Measurements from ENCODE around the gene PDS5A. TPM values are rescaled to one million over a fixed set of nuclear protein-coding genes. Genes with fewer than 3 reads are reported as not detected.
"Not testable (repeated sequence)": the region's sequence is repeated elsewhere in the genome, so short reads cannot be mapped to it uniquely, and the experiment has no call there.

PDS5A gene
- polyA plus RNA-seq, 4 donors, result 62.5 to 74.2 (median 70.6) TPM

DNA sequence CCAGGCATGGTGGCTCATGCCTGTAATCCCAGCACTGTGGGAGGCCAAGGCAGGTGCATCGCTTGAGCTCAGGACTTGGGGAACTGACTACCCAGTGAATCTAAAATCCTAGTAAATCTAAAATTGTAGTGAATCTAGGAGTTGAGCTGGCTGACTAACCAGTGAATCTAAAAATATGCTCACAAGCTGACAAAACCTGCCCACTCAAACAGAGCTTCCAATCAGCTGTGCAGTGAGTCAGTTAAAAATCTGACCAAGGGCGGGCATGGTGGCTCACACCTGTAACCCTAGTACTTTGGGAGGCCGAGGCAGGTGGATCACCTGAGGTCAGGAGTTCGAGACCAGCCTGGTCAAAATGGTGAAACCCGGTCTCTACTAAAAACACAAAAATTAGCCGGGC, 72.7 kb downstream of the PDS5A start:
- not testable (repeated sequence) for DNase-seq (ENCODE audit: low read depth in 4 of 4, low spot score in 3 of 4)

DNA sequence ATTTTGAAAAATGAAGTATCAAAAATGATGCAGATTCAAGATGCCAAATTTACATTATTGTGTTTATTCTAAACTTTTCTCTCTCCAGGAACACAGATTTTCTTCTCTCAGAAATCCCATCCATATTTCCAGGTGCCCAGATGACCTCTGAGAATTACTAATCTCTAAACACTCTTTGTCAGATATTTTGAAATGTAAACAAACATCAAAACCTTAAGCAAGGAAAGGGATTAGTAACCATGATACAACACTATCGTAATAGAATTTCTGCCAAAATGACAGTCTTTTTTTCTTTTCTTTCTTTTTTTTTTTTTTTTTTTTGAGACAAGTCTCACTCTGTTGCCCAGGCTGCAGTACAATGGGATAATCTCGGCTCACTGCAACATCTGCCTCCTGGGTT, 76.7 kb downstream of the PDS5A start:
- DNase-seq (ENCODE audit: low read depth in 4 of 4, low spot score in 3 of 4), result no peak

DNA sequence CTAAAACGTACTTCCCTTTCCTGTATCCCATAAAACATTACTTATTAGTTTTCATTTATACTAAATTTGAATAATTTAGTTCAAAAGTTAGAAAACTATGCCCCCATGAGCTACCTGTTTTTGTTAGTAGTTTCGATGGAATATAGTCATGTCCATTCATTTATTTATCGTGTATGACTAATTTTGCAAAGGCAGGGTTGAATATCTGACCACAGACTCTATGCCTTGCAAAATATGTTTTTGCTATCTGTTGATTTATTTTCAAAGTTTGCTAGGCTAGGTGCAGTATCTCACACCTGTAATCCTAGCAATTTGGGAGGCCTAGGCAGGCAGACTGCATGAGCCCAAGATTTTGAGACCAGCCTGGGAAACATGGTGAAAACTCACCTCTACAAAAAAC, 78.4 kb downstream of the PDS5A start:
- no peak for DNase-seq (ENCODE audit: low read depth in 4 of 4, low spot score in 3 of 4)

DNA sequence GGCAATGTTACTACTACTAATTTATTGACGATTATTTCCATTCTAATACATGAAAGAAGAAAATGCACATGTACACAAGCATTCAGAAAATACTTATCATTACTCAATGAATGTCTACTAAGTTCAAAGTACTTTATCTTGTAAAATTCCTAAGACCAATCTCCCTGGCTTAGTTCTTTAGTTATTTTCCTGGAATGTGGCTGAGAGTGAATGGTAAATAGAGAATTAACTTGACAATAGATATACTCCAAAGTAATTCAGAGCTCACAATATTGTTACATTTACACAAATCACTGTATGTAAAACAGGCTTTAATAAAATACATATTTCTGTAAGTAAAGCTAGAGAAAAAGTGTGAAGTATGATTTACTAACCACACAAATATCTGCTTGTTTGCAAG, 79.7 kb downstream of the PDS5A start:
- no peak for DNase-seq (ENCODE audit: low read depth in 4 of 4, low spot score in 3 of 4)

DNA sequence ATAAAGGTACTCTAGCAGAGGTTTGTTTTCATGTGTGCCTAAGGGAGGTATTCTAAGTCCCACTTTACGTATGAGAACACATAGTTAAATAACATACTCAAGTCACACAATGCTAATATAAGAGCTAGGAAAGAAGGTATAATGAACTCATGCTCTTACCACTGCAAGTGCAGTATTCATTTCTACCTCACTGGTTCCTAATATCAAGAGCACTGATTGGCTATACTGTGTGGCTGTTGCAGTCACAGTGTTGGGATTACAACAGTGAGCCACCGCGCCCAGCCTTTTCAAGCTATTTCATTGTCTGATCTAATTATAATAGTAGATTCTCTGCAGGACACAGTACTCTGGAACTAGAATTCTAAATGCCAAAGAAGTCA, 84.0 kb downstream of the PDS5A start:
- no peak for DNase-seq (ENCODE audit: low read depth in 4 of 4, low spot score in 3 of 4)

DNA sequence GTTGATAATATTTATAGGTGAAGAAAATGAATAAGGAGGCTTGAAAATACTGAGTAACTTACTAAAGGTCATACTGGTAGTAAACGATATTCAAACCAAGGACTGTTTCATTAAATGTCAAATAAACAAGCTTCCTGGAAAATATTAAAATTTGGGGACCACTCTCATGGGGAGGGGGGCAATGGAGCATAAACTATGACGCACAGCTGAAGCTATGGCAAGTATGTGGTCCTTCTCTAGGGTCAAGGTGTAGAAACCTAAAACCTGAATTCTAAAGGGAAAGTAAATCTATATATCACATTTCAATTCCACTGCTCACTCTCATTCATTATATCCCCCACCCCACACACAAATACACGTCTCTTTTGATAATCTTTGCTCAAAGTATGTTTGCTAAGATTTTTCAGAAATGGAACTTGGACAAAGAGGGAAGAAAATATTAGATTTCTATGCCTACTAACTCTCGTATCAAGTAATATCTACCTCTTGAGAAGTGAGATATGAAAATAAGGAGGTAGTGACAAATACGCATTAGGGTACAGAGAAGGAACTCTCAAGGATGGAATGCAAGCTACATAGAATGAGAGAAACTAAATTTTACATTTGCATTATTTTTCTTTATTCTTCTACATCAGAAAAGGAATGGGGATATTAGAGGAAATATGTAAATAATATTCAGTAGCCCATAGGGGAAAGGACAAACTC, 84.6 kb downstream of the PDS5A start:
- no peak for DNase-seq (ENCODE audit: low read depth in 4 of 4, low spot score in 3 of 4)

DNA sequence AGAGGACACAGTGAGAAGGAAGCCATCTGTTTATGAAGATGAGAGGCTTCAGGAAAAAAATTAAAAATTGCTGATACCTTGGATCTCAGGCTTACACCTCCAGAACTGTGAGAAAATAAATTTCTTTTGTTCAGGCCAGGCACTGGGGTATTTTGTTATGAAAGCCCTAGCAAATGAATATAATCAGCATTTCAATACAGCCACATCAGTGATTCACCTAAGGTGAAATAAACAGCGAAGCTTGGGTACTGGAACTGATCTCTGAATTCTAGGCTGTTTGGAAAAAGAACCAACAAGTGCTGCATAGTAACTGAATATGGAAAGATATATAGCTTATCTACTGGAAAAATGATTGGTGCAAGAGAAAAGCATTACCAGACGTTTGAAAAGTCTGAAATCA, 88.5 kb downstream of the PDS5A start:
- DNase-seq (ENCODE audit: low read depth in 4 of 4, low spot score in 3 of 4), result no peak

DNA sequence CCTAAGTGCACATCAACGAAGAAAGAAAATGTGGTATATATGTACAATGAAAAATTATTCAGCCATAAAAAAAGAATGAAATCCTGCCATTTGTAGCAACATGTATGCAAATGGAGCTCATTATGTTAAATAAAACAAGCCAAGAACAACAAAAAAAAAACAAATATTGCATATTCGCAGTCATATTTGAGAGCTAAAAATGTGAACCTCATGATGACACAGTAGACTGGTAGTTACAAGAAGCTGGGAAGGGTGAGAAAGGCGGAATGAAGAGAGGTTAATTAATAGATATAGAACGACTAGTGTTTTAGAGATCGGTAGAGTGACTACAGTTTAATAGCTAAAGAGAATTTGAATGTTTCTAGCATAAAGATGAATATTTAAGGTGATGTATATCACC, 89.2 kb downstream of the PDS5A start:
- DNase-seq (ENCODE audit: low read depth in 4 of 4, low spot score in 3 of 4), result no peak

DNA sequence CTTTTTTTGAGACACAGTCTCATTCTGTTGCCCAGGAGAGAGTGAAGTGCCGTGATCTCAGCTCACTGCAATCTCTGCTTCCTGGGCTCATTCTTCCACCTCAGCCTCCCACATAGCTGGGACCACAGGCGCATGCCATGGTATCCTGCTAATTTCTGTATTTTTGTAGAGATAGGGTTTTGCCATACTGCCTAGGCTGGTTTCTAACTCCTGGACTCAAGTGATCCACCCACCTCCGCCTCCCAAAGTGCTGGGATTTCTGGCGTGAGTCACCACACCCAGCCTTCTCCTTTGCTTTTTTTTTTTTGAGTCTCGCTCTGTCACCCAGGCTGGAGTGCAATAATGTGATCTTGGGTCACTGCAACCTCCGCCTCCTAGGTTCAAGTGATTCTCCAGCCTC, 94.1 kb downstream of the PDS5A start:
- no peak for DNase-seq (ENCODE audit: low read depth in 4 of 4, low spot score in 3 of 4)

DNA sequence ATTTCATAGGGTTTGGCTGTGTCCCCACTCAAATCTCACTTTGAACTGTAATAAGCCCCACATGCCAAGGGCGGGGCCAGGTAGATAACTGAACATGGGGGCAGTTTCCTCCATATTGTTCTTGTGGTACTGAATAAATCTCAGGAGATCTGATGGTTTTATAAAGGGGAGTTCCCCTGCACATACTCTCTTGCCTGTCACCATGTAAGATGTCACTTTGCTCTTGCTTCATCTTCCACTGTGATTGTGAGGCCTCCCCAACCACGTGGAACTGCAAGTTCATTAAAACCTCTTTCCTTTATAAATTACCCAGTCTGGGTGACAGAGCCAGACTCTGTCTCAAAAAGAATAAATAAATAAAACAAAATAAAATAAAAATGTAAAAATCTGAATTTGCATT, 95.9 kb downstream of the PDS5A start:
- DNase-seq (ENCODE audit: low read depth in 4 of 4, low spot score in 3 of 4), result no peak

DNA sequence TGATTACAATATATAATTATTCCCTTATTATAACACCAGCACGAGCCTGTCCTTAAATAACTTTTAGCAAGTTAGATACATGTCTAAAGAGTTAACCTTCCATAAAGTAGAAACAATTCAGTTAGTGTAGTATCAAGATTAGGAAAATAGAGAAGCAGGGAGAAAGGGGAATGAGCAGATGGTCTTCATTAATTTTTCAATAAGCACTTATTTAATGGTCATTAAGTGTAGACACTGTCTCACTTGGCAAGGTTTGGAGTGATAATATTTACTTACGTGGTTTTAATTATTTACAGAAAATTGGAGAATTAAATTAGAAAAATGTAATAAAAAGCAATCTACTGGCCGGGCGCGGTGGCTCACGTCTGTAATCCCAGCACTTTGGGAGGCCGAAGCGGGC, 99.7 kb downstream of the PDS5A start:
- DNase-seq (ENCODE audit: low read depth in 4 of 4, low spot score in 3 of 4), result no peak

DNA sequence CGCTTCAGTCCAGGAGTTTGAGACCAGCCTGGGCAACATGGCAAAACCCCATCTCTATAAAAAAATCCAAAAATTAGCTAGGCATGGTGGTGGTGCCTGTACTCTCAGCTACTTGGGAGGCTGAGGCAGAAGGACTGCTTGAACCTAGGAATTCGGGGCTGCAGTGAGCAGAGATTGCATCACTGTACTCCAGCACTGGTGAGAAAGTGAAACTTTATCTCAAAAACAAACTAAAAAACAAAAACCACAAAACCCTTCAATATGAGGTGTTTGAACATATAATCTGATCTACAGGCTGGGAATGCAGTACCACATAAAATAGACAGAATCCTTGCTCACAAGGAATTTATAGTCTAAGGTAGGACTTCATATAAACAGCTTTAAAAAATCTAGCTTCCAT, 103.9 kb downstream of the PDS5A start:
- DNase-seq (ENCODE audit: low read depth in 4 of 4, low spot score in 3 of 4), result no peak

DNA sequence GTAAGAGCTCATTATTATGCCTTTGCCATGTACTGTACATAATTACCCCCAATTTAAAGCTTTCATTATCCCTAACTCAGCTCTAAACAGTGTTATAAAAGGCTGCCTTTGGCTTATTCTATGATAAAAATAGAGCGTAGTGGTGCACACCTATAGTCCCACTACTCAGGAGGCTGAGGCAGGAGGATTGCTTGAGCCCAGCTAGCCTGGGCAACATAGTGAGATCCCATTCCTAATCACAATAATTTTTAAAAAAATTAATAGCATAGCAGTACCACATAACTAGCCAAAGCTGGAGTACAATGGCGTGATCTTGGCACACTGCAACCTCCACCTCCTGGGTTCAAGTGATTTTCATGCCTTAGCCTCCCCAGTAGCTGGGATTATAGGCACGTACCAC, 112.4 kb downstream of the PDS5A start:
- DNase-seq (ENCODE audit: low read depth in 4 of 4, low spot score in 3 of 4), result no peak

DNA sequence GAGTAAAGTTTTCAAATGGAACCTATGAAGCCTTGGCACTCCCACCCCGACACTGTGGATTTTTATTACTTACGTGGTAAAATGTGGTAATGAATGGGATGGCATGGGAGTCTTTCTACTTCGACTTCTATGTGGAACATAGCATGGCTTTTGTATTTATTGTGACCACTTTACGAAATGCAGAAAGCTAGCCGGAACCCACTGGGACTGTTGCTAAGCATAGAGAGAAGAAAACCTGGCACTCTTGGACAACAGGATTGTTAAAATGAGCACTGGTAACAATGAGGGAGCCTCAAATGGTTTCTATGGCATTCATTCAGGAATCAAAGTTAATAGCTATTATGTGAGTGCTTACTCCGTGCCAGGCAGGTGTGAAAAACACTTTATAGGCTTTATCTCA, 113.3 kb downstream of the PDS5A start:
- DNase-seq (ENCODE audit: low read depth in 4 of 4, low spot score in 3 of 4), result no peak

DNA sequence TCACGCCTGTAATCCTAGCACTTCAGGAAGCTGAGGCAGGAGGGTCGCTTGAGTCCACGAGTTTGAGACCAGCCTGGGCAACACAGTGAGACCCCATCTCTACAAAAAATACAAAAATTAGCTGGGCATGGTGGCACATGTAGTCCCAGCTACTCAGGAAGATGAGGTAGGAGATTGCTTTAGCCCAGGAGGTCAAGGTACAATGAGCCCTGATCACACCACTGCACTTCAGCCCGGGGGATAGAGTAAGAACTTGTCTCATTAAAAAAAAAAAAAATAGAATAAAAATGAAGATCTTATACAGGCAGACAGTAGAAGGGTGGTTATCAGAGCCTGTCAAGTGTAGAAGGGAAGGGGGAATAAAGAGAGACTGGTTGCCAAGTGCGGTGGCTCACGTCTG, 116.9 kb downstream of the PDS5A start:
- no peak for DNase-seq (ENCODE audit: low read depth in 4 of 4, low spot score in 3 of 4)

DNA sequence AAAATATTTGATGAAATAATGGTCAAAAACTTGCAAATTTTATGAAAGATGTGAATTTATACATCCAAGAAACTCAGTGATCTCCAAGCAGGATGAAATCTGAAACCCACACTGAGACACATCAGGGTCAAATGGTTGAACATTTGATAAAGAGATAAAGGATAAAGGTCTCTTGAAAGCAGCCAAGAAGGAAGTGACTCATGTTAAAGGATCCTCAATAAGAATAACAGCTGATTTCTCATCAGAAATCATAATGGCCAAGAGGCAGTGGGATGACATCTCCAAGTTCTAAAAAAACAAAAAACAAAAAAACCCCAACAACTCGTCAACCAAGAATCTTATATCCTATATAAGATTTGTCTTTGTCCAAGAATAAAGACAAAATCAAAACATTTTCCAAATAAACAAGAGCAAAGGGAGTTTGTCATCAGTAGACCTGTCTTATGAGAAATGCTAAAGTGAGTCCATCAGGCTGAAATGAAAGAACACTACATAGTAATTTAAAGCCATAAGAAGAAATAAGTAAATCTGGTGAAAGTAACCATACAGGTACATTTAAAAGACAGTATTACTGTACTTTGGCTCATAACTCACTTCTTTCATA, 121.7 kb downstream of the PDS5A start:
- DNase-seq (ENCODE audit: low read depth in 4 of 4, low spot score in 3 of 4), result no peak

DNA sequence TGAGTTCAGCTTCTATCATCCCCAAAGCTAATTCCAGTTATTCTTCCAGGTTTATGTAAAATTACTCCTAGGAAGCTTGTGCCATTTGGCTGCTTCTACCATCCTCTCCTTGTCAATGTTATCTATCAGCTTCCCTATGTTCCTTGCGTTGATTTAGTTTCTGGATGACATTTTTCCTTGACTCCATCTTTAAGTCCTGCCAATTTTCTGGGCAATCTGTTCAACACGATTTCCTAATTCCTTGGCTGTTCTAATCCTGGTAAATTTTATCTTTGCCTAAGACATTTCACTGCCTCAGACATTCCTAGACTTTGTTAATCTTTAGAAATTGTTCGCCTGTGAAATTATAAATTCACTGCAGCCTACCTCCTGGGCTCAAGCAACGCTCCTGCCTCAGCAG, 125.1 kb downstream of the PDS5A start:
- DNase-seq (ENCODE audit: low read depth in 4 of 4, low spot score in 3 of 4), result no peak

DNA sequence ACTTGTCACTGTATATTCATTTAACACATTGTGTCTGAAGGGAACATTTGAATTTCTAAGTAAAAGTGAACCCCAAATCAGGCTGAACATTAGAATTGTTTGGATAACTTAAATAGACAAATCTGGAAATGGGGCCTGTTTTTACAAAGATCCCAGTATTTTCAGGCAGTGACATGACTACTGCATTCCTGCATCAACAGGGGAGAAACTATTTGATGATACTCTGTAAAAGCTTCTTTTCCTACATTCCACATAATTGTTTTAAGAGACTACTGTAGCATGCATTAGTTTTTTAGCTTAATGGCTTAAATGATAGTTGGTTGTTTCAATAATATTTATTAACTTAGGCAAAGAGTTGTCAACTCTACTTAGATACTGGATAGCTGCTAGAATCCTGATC, 127.0 kb downstream of the PDS5A start:
- no peak for DNase-seq (ENCODE audit: low read depth in 4 of 4, low spot score in 3 of 4)

DNA sequence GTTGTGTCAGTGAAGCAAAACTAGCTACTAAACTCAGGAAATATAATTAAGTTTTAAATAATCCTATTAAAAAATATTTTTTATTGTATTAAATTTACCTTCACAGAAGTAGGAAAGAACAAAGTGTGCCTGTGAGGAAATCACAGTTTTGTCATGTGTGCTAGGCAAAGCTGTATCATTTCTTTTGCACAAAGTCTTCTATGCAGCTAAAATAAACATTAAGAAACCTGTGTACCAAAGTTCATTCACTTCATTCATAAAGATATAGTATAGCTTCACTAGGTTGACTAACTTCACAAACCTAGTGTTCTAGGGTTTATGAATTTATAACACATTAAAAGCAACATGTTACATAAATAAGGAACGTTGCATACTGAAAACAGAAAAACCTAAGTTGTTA, 131.0 kb downstream of the PDS5A start:
- DNase-seq (ENCODE audit: low read depth in 4 of 4, low spot score in 3 of 4), result no peak

DNA sequence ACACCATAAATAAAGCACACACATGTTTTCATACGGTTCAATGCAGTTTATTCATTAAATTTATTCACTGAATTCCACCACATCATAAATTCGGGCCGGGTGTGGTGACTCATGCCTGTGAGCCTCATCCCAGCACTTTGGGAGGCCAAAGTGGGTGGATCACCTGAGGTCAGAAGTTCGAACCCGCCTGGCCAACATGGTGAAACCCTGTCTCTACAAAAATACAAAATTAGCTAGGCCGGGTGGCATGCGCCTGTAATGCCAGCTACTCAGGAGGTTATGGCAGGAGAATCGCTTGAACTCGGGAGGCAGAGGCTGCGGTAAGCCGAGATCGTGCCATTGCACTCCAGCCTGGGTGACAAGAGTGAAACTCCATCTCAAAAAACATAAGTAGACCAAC, 131.6 kb downstream of the PDS5A start:
- DNase-seq (ENCODE audit: low read depth in 4 of 4, low spot score in 3 of 4), result no peak

DNA sequence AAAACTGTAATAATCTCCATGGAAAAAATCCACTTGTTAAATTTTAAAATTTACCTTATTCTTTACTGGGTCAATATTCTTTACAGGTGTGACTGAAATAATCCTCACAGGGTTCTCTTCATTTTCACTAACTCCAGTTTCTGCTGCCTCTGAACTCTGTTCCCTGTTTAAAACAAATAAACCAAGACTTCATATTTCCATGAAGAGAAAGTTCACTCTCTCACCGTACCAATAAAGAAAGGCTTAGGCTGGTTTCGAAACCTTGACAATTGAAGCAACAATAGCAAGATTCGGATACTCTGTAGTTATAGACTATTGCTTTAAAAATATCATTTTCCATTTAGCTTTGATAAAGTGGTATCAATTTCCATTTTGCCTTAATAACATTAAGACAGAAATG, 135.8 kb downstream of the PDS5A start:
- no peak for DNase-seq (ENCODE audit: low read depth in 4 of 4, low spot score in 3 of 4)

DNA sequence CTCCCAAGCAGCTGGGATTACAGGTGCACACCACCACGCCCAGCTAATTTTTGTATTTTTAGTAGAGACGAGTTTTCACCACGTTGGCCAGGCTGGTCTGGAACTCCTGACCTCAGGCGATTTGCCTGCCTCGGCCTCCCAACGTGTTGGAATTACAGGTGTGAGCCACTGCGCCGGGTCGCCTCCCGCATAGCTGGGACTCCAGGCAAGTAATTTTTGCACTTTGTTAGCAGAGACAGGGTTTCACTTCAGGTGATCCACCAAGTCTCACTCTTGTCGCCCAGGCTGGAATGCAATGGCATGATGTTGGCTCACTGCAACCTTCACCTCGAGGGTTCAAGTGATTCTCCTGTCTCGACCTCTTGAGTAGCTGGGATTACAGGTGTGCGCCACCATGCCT, 137.2 kb downstream of the PDS5A start:
- DNase-seq (ENCODE audit: low read depth in 4 of 4, low spot score in 3 of 4), result not testable (repeated sequence)

DNA sequence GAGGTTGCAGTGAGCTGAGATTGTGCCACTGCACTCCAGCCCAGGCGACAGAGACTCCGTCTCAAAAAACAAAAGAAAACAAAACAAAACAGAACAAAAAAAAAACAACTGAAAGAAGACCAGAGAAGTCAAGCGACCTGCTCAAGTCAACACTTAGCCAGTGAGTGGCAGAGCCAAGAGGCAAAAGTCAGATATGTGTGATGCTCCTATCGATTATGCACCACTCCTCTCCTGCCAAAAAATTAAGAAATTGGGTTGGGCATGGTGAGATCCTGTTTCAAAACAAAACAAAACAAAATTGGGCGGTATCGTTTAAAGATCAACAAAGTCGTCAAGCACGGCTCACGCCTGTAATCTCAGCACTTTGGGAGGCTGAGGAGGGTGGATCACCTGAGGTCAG, 137.7 kb downstream of the PDS5A start:
- no peak for DNase-seq (ENCODE audit: low read depth in 4 of 4, low spot score in 3 of 4)
